ENCODE measurements around the gene SETD2. TPM values are rescaled to one million over a fixed set of nuclear protein-coding genes. Genes with fewer than 3 reads are reported as not detected.
"Not testable (repeated sequence)": the region's sequence is repeated elsewhere in the genome, so short reads cannot be mapped to it uniquely, and the experiment has no call there.

Gene SETD2
- total and polyA plus RNA-seq, 10 donors, result 10.4 to 94.0 (median 63.8) TPM

DNA sequence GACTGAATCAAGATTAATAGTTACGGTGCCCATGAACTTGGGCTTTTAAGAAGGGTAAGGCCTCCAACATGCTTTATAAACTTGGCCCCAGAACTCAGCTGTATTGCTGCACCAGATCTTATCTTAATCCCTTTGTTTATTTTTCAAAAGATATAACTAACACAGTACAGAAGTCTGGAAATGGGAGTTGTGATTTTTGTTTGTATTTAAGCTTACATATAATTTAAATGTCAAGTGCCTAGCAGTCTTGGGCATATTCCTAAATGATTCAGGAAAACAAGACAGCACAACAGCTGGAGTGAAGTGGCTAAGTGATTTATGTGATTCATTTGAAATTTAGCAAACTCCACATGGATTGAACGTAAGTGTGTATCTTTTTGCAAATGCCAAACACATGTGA is 128.3 kb downstream of the SETD2 start:
- DNase-seq, result no peak
- intact Hi-C loops (cut with DNase I; ENCODE audit: low total_unique reads), result no loop called here
- WGBS, 5 donors, result 79 to 90% (median 89%) methylated on average over 2 of the region's 2 CpGs
- Histone ChIP-seq H3K4me1 (peaks cover 0 to 36% (median 15%) of the 10 kb centered on the region in 6 donors), H3K4me3 (no peak overlapping the region), H3K36me3 (peaks cover 0 to 95% (median 55%) of the 10 kb centered on the region in 6 donors), H3K27ac (peak overlapping the region in 1 of 8 donors; percentile 21), H3K9me3 (no peaks in the 10 kb centered on the region), H3K27me3 (replicated peaks in 1 of 7) (no peaks in the 10 kb centered on the region)
- TF ChIP-seq POLR2A (IDR thresholded peaks at IDR 0.05) (no peak), POLR2AphosphoS5 (IDR thresholded peaks at IDR 0.05) (no peak)
- TF ChIP-seq, protein P1, sequence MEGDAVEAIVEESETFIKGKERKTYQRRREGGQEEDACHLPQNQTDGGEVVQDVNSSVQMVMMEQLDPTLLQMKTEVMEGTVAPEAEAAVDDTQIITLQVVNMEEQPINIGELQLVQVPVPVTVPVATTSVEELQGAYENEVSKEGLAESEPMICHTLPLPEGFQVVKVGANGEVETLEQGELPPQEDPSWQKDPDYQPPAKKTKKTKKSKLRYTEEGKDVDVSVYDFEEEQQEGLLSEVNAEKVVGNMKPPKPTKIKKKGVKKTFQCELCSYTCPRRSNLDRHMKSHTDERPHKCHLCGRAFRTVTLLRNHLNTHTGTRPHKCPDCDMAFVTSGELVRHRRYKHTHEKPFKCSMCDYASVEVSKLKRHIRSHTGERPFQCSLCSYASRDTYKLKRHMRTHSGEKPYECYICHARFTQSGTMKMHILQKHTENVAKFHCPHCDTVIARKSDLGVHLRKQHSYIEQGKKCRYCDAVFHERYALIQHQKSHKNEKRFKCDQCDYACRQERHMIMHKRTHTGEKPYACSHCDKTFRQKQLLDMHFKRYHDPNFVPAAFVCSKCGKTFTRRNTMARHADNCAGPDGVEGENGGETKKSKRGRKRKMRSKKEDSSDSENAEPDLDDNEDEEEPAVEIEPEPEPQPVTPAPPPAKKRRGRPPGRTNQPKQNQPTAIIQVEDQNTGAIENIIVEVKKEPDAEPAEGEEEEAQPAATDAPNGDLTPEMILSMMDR (IDR thresholded peaks at IDR 0.05 in 8 of 11, conservative IDR thresholded peaks at IDR 0.05 in 3 of 11), result no peak

- H3K27ac ChIP-seq, result peak overlapping the region in 1 of 8 donors; percentile 21
- peaks cover 0 to 40% (median 15%) of the 10 kb centered on the region in 6 donors for H3K4me1 ChIP-seq
- no peaks in the 10 kb centered on the region for H3K27me3 ChIP-seq (replicated peaks in 1 of 7)
- H3K9me3 ChIP-seq, result no peaks in the 10 kb centered on the region
- TF ChIP-seq, protein P1 (IDR thresholded peaks at IDR 0.05 in 8 of 11, conservative IDR thresholded peaks at IDR 0.05 in 3 of 11), result no peak
- TF ChIP-seq POLR2A (IDR thresholded peaks at IDR 0.05), result no peak
- TF ChIP-seq POLR2AphosphoS5 (IDR thresholded peaks at IDR 0.05), result no peak
- WGBS, 5 donors, result 80 to 93% (median 89%) methylated on average over 2 of the region's 2 CpGs
- DNase-seq, result no peak
- intact Hi-C loops (cut with DNase I; ENCODE audit: low total_unique reads), result no loop called here
- H3K36me3 ChIP-seq, result peaks cover 0 to 93% (median 48%) of the 10 kb centered on the region in 6 donors
- no peak overlapping the region for H3K4me3 ChIP-seq
Observed at GRCh38 chr3:47034868-47035489, 128.9 kb downstream of the SETD2 start.

- H3K27me3 ChIP-seq (replicated peaks in 1 of 7); H3K4me3 ChIP-seq; H3K9me3 ChIP-seq; intact Hi-C loops (cut with DNase I; ENCODE audit: low total_unique reads); DNase-seq: not testable (repeated sequence)
- 50 to 71% (median 54%) methylated on average over 4 of the region's 4 CpGs for WGBS, 5 donors
- Histone ChIP-seq H3K4me1 (peaks cover 0 to 20% (median 7%) of the 10 kb centered on the region in 6 donors), H3K36me3 (peaks cover 0 to 90% (median 27%) of the 10 kb centered on the region in 6 donors), H3K27ac (peak overlapping the region in 4 of 8 donors; percentile 10 to 59 (median 44))
Observed at GRCh38 chr3:47031041-47031440, 132.9 kb downstream of the SETD2 start.

DNA sequence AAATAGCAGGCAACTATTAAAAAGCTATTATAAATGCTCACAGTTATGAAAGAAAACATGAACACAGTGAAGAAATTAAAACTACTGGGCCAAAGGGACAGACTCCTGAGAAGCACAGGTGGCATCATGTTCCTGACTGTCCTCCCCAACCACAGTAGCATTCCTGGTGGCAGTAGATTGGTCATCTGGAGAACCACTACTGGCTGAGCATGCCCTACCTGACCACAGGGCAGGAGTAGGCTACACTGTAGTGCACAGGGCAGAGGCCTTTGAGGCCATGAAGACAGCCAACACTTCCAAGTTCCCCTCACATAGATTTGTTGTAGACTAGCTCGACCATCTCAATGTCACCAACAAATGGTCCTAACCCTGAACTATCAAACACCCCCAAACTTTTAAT is 135.2 kb downstream of the SETD2 start:
- intact Hi-C loops (cut with DNase I; ENCODE audit: low total_unique reads), result no loop called here
- Histone ChIP-seq H3K4me3 (no peak overlapping the region), H3K9me3 (no peaks in the 10 kb centered on the region), H3K27me3 (replicated peaks in 1 of 7) (no peaks in the 10 kb centered on the region), H3K36me3 (peaks cover 0 to 70% (median 7%) of the 10 kb centered on the region in 6 donors), H3K27ac (no peak overlapping the region), H3K4me1 (peaks cover 0 to 29% (median 9%) of the 10 kb centered on the region in 6 donors)
- no peak for DNase-seq
- TF ChIP-seq POLR2AphosphoS5 (IDR thresholded peaks at IDR 0.05) (no peak), POLR2A (IDR thresholded peaks at IDR 0.05) (no peak)
- TF ChIP-seq, protein P1 (IDR thresholded peaks at IDR 0.05 in 8 of 11, conservative IDR thresholded peaks at IDR 0.05 in 3 of 11), result no peak
- WGBS, 5 donors, result 83 to 100% (median 96%) methylated on average over 1 of the region's 1 CpG
